Large intestine (tissue), 3 donors: Measurements from ENCODE around the gene C3orf70. TPM values are rescaled to one million over a fixed set of nuclear protein-coding genes. Genes with fewer than 3 reads are reported as not detected.

ENCODE experiments used
- DNase-seq, 2 donors: peaks; one replicate each; pipeline versions ENCODE4 v3.0.0 to v3.0.0-alpha.2; 2013
- H3K27ac ChIP-seq: one replicate; pipeline ENCODE4 v1.5.1; 2013; ENCODE audit warnings: low read length
- H3K27me3 ChIP-seq: 2 replicates; pipeline ENCODE4 v1.6.1; 2013; ENCODE audit warnings: low read length; ENCODE audit not compliant: control insufficient read depth, insufficient read depth
- H3K36me3 ChIP-seq: 2 replicates; pipeline ENCODE4 v1.6.1; 2013; ENCODE audit warnings: low read length; ENCODE audit not compliant: control insufficient read depth, insufficient read depth
- H3K4me1 ChIP-seq: one replicate; pipeline ENCODE4 v1.6.1; 2013; ENCODE audit warnings: low read length; ENCODE audit not compliant: control insufficient read depth, insufficient read depth
- H3K4me3 ChIP-seq: one replicate; pipeline ENCODE4 v1.5.1; 2013; ENCODE audit warnings: low read length
- H3K9me3 ChIP-seq: one replicate; pipeline ENCODE4 v1.6.1; 2013; ENCODE audit warnings: mild to moderate bottlenecking, low read depth, low read length, moderate library complexity; ENCODE audit not compliant: control insufficient read depth
- WGBS: methylation state at CpG from one replicate; pipeline ENCODE4 v1.1.5; 2013; ENCODE audit warnings: low lambda C conversion rate; ENCODE audit not compliant: insufficient coverage; 5-methylcytosine and 5-hydroxymethylcytosine counted together
- polyA plus RNA-seq: library from polyadenylated mRNA; unstranded; fragments of 120-200 nt; gene quantifications from one replicate; pipeline ENCODE4 v1.2.1, GENCODE V29; 2013

C3orf70 gene
- polyA plus RNA-seq, 1 donor = 10.2 TPM

DNA sequence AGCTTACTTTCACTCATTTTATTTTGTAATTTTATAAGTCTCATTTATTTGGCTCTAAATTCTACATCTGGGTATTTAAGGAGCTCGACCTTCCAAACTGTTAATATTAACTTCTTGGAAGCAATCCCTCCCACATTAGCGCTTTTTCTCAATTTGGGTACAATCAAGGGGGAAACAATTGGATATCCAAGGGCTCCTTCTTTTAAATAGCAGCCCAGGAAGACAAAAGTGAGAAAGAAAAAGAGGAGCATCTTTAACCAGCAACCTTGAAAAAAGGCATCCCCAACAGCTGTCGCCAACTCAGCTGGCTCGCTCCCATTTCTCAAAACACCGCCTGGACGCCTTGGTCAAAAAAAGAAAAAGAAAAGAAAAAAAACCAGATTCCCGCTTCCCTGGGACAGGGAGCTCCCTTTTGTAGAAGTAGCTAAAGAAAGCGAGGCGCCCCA, 873 bp downstream of the C3orf70 start:
- 0% methylated on average over 3 of the region's 9 CpGs for WGBS
- H3K27ac ChIP-seq = peak overlapping the region; percentile 52
- H3K4me1 ChIP-seq = peaks cover 4% of the 10 kb centered on the region
- peaks cover 9% of the 10 kb centered on the region for H3K27me3 ChIP-seq
- H3K4me3 ChIP-seq = peak overlapping the region; percentile 74
- H3K36me3 ChIP-seq = no peaks in the 10 kb centered on the region
- no peak for DNase-seq
- no peaks in the 10 kb centered on the region for H3K9me3 ChIP-seq

DNA sequence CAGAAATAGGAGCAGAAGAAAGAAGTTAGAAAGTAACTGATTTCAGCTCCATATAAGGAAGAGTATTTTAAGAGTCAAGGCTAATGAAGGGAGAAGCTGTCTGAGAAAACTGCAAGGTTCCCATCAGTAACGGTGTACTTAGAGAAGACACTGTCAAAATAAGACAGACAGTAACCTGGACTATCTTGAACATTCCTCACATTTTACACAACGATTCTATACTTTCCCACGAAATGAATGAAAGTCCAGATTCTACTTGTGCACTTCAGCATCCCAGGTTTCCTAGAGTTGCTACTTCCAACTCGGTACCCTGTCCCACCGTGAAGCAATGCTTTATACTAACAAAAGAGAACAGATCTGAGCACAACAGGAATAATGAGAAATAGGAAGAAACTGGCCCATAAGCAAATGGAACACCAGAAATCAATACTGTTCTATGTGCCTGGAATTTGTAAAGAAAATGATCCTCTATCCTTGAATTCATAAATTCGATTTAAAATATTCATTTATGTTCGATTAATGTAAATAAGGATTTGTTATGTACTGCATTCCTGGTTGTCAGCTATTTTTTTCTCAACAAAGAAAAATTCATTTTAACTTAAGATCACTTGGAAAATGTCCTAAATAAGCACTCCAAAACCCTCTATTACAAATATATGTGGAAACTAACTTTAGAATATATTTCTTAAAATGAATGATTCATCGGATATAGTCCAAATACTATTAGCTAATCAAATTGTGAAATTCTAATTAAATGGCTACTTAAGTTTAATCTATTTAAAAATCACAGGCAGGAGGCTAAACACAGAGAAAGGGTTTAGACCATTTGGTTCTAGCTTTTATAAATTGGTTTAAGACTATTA, 1.5 kb downstream of the C3orf70 start:
- Histone ChIP-seq H3K27ac (peak overlapping the region; percentile 52), H3K4me1 (peaks cover 4% of the 10 kb centered on the region), H3K9me3 (no peaks in the 10 kb centered on the region), H3K27me3 (peaks cover 9% of the 10 kb centered on the region), H3K36me3 (no peaks in the 10 kb centered on the region), H3K4me3 (peak overlapping the region; percentile 74)
- DNase-seq = no peak
- WGBS = 74% methylated on average over 3 of the region's 8 CpGs

DNA sequence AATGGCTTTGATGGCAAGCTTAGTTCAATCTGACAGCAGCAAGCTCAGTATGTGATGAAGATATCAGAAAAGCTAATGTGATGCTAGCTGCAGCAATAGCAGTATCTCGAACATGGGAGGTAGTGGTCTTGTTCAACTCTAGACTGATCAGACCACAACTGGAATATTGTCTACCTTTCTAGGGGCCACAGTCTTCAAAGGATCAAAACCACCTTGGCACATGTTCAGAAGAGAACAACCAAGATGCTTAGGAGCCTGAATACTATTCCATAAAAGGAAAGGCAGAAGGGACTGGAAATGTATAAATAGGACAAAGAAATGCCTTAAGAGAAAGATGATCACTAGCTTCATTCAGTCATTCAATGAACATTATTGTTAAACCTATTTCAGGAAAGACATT, 2.3 kb downstream of the C3orf70 start:
- WGBS = no CpG with 5 or more reads among the region's 1 CpG

DNA sequence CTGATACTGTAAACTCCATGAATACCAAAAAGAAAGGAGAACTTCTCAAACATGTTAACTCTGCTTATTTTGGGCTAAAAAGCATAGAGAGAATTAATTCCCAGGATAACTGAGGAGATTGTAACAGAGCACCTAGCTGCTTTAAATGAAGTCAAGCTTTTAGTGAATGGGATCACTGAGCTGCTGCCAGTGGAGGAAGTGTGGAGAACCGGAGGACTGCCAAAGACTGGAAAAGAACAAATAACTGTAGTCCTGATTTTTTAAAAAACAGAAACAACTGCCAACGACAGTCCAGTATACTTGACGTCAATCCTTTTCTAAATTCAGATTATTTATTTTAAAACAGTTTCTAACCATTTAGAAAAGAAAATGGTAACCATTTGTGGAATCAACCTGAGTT, 3.3 kb downstream of the C3orf70 start:
- 63% methylated on average over 2 of the region's 3 CpGs for WGBS
- H3K27ac ChIP-seq = no peak overlapping the region
- H3K9me3 ChIP-seq = no peaks in the 10 kb centered on the region
- H3K36me3 ChIP-seq = no peaks in the 10 kb centered on the region
- peaks cover 4% of the 10 kb centered on the region for H3K4me1 ChIP-seq
- no peak for DNase-seq
- no peak overlapping the region for H3K4me3 ChIP-seq
- peaks cover 9% of the 10 kb centered on the region for H3K27me3 ChIP-seq

More for the DNA sequence above, 2.3 kb downstream of the C3orf70 start:
- H3K27me3 ChIP-seq = peaks cover 9% of the 10 kb centered on the region
- H3K36me3 ChIP-seq = no peaks in the 10 kb centered on the region
- no peak overlapping the region for H3K4me3 ChIP-seq
- H3K4me1 ChIP-seq = peaks cover 4% of the 10 kb centered on the region
- H3K9me3 ChIP-seq = no peaks in the 10 kb centered on the region
- H3K27ac ChIP-seq = peak overlapping the region; percentile 52
- DNase-seq = peak in 1 of 2 donors; percentile 9

DNA sequence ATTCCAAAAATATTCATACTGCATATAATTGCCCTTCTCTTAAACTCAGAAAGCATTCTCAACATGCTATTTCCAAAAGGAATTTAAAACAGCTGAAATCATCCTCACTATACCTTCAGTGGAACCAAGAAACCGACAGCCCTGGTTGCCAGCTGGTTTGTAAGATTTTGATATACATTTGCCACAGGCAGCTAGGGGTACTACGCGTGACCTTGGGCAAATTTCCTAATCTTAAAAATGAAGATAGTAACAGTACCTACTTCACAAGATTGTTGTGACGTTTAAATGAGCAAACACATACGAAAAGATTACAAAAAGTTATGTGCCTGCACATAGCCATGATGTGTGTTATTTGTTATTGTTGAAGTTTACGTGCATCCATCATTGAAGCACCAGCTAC, 7.3 kb downstream of the C3orf70 start:
- WGBS = no CpG with 5 or more reads among the region's 6 CpGs

DNA sequence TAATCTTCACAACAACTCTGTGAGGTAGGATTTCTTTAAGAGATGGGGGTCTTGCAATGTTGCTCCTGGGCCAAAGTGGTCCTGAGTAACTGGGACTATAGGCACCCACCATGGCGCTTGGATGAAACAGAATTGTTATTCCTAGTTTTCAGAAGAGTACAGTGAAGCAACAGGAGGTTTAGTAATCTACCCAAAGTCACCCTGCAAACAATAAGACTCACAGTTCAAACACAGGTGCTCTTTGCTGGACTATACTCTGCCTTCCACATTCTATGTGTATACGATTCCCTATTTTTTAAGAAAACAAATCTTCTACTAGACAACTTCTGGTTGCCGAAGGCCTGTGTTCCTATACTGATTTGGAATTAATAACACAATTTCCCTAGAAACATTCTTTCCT, 8.1 kb downstream of the C3orf70 start:
- 65% methylated on average over 2 of the region's 3 CpGs for WGBS
- no peak for DNase-seq
- H3K27me3 ChIP-seq = no peaks in the 10 kb centered on the region
- no peak overlapping the region for H3K27ac ChIP-seq
- no peak overlapping the region for H3K4me3 ChIP-seq
- H3K4me1 ChIP-seq = no peaks in the 10 kb centered on the region
- H3K9me3 ChIP-seq = no peaks in the 10 kb centered on the region
- no peaks in the 10 kb centered on the region for H3K36me3 ChIP-seq

More for the DNA sequence above, 7.3 kb downstream of the C3orf70 start:
- no peaks in the 10 kb centered on the region for H3K9me3 ChIP-seq
- H3K36me3 ChIP-seq = no peaks in the 10 kb centered on the region
- no peaks in the 10 kb centered on the region for H3K4me1 ChIP-seq
- no peaks in the 10 kb centered on the region for H3K27me3 ChIP-seq
- no peak overlapping the region for H3K27ac ChIP-seq
- no peak for DNase-seq
- no peak overlapping the region for H3K4me3 ChIP-seq

DNA sequence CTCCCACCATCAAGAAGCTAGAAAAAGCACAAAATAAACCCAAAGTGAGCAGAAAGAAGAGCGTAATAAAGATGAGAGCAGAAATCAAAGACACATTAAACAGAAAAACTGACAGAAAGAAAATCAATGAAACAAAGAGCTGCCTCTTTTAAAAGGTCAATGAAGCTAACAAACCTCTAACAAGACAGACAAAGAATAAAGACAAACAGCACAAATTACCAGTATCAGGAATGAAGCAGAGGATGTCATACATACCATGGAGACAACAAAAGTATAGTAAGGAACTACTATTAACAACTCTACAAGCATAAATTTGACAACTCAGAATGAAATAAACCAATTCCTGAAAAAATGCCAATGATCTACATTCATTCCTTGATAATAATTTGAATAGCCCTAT, 15.0 kb downstream of the C3orf70 start:
- Histone ChIP-seq H3K36me3 (no peaks in the 10 kb centered on the region), H3K27me3 (no peaks in the 10 kb centered on the region), H3K4me1 (no peaks in the 10 kb centered on the region), H3K9me3 (peaks cover 3% of the 10 kb centered on the region), H3K27ac (no peak overlapping the region), H3K4me3 (no peak overlapping the region)
- DNase-seq = no peak
- 80% methylated on average over 1 of the region's 1 CpG for WGBS

DNA sequence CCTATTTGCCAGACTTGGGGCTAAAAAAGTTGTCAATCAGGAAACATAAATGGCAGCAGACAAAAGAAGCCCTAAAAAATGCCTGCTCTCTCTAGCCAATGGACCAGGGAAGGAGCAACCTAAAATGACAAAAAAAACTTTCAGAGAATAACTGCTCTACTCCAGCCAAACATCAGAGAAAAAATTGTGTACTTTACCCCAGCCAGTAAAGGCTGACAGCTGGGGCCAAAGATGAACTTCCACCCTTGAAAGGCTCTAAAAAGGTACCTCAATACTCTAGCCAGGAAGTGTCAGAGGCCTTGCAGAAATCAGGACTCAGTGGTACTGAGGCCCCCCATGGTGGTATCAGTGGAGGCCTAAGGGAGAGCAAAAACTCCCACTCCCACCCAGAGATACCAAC, 18.4 kb downstream of the C3orf70 start:
- Histone ChIP-seq H3K4me1 (no peaks in the 10 kb centered on the region), H3K4me3 (no peak overlapping the region), H3K9me3 (peaks cover 3% of the 10 kb centered on the region), H3K27me3 (no peaks in the 10 kb centered on the region), H3K36me3 (no peaks in the 10 kb centered on the region), H3K27ac (no peak overlapping the region)
- peak in 1 of 2 donors; percentile 59 for DNase-seq

DNA sequence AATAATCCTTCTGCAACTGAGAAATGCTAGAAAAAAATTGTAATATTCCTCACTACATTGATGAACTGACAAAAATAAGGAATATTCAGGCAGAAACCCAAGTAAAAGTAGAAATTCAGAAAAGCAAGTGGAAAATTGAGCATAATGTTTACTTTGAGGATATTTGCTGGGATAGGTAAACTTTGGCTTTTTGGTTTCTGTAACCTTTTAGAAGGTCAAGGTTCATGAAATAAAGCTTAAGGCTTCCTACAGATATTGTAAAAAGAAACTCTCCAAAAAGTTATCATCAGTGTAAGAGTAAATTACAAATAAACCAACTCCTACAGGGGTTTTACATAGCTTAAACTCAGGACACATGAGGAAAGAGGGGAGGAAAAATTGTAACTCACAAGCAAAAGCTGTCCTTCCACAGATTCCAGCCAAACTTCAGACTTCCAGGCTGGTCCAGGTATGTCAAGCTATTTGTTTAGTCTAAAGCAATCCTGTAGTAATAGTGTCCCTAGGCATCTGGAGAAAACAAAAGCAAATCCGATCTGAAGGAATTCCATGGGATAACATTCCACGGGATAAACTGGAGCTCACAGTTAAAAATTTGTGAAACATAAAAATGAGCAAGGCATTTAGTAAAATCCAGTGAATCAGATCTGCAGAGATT, 21.1 kb downstream of the C3orf70 start:
- no peaks in the 10 kb centered on the region for H3K4me1 ChIP-seq
- WGBS = 53% methylated on average over 2 of the region's 2 CpGs

DNA sequence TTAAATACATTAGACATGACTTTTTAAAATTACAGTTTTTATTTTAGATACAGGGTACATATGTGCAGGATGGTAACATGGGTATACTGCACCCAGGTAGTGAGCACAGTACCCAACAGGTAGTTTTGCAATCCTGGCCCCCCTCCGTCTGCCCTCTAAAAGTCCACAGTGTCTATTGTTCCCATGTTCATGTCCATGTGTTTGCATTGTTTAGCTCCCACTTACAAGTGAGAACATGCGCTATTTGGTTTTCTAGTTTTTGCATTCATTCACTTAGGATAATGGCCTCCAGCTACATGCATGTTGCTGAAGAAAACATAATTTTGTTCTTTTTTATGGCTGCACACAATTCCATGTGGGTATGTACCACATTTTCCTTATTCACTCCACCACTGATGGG, 23.8 kb downstream of the C3orf70 start:
- Histone ChIP-seq H3K9me3 (no peaks in the 10 kb centered on the region), H3K4me1 (no peaks in the 10 kb centered on the region)
- WGBS = no CpG with 5 or more reads among the region's 2 CpGs

More for the DNA sequence above, 21.1 kb downstream of the C3orf70 start:
- Histone ChIP-seq H3K27ac (no peak overlapping the region), H3K36me3 (no peaks in the 10 kb centered on the region), H3K9me3 (no peaks in the 10 kb centered on the region), H3K27me3 (no peaks in the 10 kb centered on the region), H3K4me3 (no peak overlapping the region)
- no peak for DNase-seq

More for the DNA sequence above, 23.8 kb downstream of the C3orf70 start:
- Histone ChIP-seq H3K27ac (no peak overlapping the region), H3K27me3 (no peaks in the 10 kb centered on the region), H3K36me3 (no peaks in the 10 kb centered on the region), H3K4me3 (no peak overlapping the region)
- DNase-seq = no peak
